ENCODE data around the gene HNRNPM.
"Not testable (repeated sequence)": the region's sequence is repeated elsewhere in the genome, so short reads cannot be mapped to it uniquely, and the experiment has no call there.

Gene HNRNPM

GRCh38 chr19:8425331-8425730 lies 19.4 kb upstream of the HNRNPM start:
- DNase-seq (ENCODE audit: low read depth in 2 of 2) = not testable (repeated sequence)

GRCh38 chr19:8426283-8426682 lies 18.5 kb upstream of the HNRNPM start:
- no peak for DNase-seq (ENCODE audit: low read depth in 2 of 2)

- DNase-seq (ENCODE audit: low read depth in 2 of 2) = no peak
Observed at GRCh38 chr19:8429044-8429443, 15.7 kb upstream of the HNRNPM start.

GRCh38 chr19:8429826-8430225 lies 14.9 kb upstream of the HNRNPM start:
- no peak for DNase-seq (ENCODE audit: low read depth in 2 of 2)

- no peak for DNase-seq (ENCODE audit: low read depth in 2 of 2)
Observed at GRCh38 chr19:8430650-8431049, 14.1 kb upstream of the HNRNPM start.

GRCh38 chr19:8438236-8438635 lies 6.5 kb upstream of the HNRNPM start:
- DNase-seq (ENCODE audit: low read depth in 2 of 2) = no peak

GRCh38 chr19:8441725-8442544 lies 2.8 kb upstream of the HNRNPM start:
- no peak for DNase-seq (ENCODE audit: low read depth in 2 of 2)

- not testable (repeated sequence) for DNase-seq (ENCODE audit: low read depth in 2 of 2)
Observed at GRCh38 chr19:8444140-8444676, 567 bp upstream of the HNRNPM start.

- peak in 1 of 2 donors; percentile 29 for DNase-seq (ENCODE audit: low read depth in 2 of 2)
Observed at GRCh38 chr19:8445488-8446001, 770 bp downstream of the HNRNPM start.

- DNase-seq (ENCODE audit: low read depth in 2 of 2) = no peak
Observed at GRCh38 chr19:8446061-8446709, 1.4 kb downstream of the HNRNPM start.

- DNase-seq (ENCODE audit: low read depth in 2 of 2) = no peak
Observed at GRCh38 chr19:8449830-8450229, 5.1 kb downstream of the HNRNPM start.

GRCh38 chr19:8451377-8451776 lies 6.6 kb downstream of the HNRNPM start:
- no peak for DNase-seq (ENCODE audit: low read depth in 2 of 2)

GRCh38 chr19:8451885-8452284 lies 7.1 kb downstream of the HNRNPM start:
- DNase-seq (ENCODE audit: low read depth in 2 of 2) = no peak

- DNase-seq (ENCODE audit: low read depth in 2 of 2) = no peak
Observed at GRCh38 chr19:8452446-8453123, 7.8 kb downstream of the HNRNPM start.

GRCh38 chr19:8453616-8454015 lies 8.8 kb downstream of the HNRNPM start:
- no peak for DNase-seq (ENCODE audit: low read depth in 2 of 2)

GRCh38 chr19:8454218-8454617 lies 9.4 kb downstream of the HNRNPM start:
- DNase-seq (ENCODE audit: low read depth in 2 of 2) = no peak

GRCh38 chr19:8455018-8455417 lies 10.2 kb downstream of the HNRNPM start:
- DNase-seq (ENCODE audit: low read depth in 2 of 2) = no peak

GRCh38 chr19:8456064-8456463 lies 11.3 kb downstream of the HNRNPM start:
- DNase-seq (ENCODE audit: low read depth in 2 of 2) = no peak

- DNase-seq (ENCODE audit: low read depth in 2 of 2) = no peak
Observed at GRCh38 chr19:8457209-8457608, 12.4 kb downstream of the HNRNPM start.

- DNase-seq (ENCODE audit: low read depth in 2 of 2) = no peak
Observed at GRCh38 chr19:8457827-8458226, 13.1 kb downstream of the HNRNPM start.

GRCh38 chr19:8458380-8458779 lies 13.6 kb downstream of the HNRNPM start:
- no peak for DNase-seq (ENCODE audit: low read depth in 2 of 2)

GRCh38 chr19:8459095-8459494 lies 14.3 kb downstream of the HNRNPM start:
- DNase-seq (ENCODE audit: low read depth in 2 of 2) = no peak

Data from stimulated activated CD4-positive, alpha-beta T cell treated with anti-CD3 and anti-CD28 coated beads, Interleukin-1b, Interleukin-23, amount 100 ng/mL, for 4 hours (primary cell).